Astrocyte of the spinal cord (primary cell): ENCODE data around the gene CREB3.
A peak's percentile ranks its signal among the peaks of the same experiment; 100 is the strongest.

Experiments
- DNase-seq: peaks from one replicate; pipeline ENCODE4 v3.0.0; 2011; ENCODE audit warnings: low read depth, low spot score
- H3K4me3 ChIP-seq: 2 replicates; pipeline ENCODE4 v1.5.1; 2011; ENCODE audit warnings: low read depth, mild to moderate bottlenecking, low read length, moderate library complexity
- in situ Hi-C: cut with HindIII; loops from 2 replicates; pipeline ENCODE4 v1.10.0; 2017; ENCODE audit warnings: low sequenced_read_pairs
- TF ChIP-seq, protein P1 (sequence below): IDR thresholded peaks from 2 replicates; pipeline ENCODE4 v1.5.1; 2012; ENCODE audit warnings: low read depth, mild to moderate bottlenecking, low read length, inconsistent platforms

The CREB3 gene

DNA sequence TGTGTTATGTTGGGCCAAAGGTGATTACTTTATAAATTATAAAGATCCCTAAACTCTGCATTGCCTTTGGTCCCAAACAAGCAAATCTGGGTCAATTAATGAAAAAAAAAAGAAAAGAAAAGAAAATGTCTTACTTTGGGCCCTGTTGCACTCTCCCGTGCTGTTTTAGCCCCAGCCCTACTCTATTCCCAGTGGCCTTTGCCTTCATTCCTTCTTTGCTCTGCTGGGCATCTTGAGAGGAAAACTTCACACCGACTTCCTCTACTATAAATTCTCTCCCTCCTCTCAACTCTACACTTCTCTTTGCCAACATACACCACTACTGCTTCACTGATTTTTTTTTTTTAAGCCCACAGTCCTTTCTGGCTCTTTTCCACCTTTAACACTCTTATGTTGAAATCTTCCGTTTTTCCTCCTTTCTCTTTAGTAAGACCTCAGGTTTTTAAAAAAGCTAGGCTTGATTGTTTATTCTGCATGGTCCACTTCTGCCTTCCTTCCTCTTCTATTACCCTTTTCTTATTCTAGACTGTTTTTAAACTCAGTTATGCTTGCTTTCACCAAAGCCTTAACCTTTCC, 26.1 kb downstream of the CREB3 start:
- in situ Hi-C loops: no loop called here
- TF ChIP-seq, protein P1, sequence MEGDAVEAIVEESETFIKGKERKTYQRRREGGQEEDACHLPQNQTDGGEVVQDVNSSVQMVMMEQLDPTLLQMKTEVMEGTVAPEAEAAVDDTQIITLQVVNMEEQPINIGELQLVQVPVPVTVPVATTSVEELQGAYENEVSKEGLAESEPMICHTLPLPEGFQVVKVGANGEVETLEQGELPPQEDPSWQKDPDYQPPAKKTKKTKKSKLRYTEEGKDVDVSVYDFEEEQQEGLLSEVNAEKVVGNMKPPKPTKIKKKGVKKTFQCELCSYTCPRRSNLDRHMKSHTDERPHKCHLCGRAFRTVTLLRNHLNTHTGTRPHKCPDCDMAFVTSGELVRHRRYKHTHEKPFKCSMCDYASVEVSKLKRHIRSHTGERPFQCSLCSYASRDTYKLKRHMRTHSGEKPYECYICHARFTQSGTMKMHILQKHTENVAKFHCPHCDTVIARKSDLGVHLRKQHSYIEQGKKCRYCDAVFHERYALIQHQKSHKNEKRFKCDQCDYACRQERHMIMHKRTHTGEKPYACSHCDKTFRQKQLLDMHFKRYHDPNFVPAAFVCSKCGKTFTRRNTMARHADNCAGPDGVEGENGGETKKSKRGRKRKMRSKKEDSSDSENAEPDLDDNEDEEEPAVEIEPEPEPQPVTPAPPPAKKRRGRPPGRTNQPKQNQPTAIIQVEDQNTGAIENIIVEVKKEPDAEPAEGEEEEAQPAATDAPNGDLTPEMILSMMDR: no peak
- H3K4me3 ChIP-seq: no peak overlapping the region
- no peak for DNase-seq

DNA sequence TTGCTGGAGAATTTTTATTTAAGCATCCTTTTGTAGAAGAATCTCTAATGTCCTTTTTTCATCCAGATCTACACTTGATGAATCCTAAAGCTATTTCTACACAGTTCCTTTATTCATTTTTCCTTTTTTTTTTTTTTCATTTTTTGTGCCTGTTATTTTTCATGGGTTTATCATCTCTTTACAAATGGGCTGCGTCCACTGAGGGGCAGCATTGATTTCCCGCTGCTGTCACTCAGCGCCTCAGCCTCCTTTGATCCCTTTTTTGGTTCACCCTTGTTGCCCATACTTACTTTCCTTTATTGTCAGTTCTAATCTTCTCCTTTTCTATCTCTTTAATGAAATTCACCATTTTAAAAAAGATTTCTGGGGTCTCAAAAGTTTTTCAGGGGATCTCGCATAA, 27.3 kb downstream of the CREB3 start:
- TF ChIP-seq, protein P1: no peak
- no peak for DNase-seq
- in situ Hi-C loops: no loop called here
- no peak overlapping the region for H3K4me3 ChIP-seq

DNA sequence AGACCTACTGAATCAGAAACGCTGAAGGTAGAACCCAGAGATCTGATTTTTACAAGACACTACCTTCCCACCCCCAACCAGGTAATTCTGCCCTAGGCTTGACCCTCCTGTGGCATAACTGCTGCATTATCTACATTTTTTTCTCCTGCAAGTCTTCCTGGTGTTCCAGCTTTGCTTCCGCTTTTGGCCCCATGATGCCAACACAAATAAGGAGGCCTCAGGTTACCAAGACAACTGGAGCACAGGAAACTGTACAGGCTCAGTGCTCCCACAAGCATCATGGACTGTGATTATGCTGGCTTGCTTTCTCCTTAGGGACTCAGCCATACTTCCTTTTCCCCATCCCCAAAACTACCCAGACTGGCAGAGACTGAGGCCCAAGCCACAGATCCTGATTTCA, 28.2 kb downstream of the CREB3 start:
- H3K4me3 ChIP-seq: no peak overlapping the region
- TF ChIP-seq, protein P1: no peak
- peak; percentile 85 for DNase-seq
- in situ Hi-C loops: no loop called here

DNA sequence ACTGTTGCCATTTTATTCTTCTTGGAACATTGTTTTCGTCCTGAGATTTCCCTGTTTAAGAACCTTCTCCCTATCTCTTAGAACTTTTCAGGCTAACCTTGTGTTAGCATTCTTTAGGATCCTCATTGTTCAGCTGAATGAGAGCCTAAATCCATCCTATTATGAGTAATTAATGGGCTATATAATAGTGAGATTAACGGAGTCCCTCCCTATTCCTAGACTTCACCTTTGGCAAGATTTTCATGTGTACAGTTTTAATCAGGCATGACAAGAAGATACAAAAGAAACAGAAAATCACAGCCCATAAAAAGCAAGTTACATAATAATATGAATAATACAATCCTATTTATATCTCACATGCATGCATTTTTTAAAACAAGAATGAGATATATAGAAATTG, 30.7 kb downstream of the CREB3 start:
- DNase-seq: no peak
- H3K4me3 ChIP-seq: no peak overlapping the region
- in situ Hi-C loops: no loop called here
- TF ChIP-seq, protein P1: no peak

DNA sequence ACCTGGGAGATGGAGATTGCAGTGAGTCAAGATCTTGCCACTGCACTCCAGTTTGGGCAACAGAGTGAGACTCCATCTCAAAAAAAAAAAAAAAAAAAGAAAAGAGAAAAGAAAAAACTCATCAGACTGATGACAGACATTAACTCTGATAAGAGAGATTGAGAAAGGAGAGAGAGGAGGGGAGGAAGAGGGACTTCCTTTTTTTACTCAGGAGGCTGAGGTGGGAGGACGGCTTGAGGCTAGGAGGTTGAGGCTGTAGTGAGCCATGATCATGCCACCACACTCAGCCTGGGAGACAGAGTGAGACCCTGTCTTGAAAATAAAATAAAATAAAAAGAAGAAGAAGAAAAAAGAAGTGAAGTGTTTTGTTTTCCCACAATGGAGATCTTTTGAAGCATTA, 31.3 kb downstream of the CREB3 start:
- in situ Hi-C loops: no loop called here
- DNase-seq: no peak
- H3K4me3 ChIP-seq: no peak overlapping the region
- TF ChIP-seq, protein P1: no peak

DNA sequence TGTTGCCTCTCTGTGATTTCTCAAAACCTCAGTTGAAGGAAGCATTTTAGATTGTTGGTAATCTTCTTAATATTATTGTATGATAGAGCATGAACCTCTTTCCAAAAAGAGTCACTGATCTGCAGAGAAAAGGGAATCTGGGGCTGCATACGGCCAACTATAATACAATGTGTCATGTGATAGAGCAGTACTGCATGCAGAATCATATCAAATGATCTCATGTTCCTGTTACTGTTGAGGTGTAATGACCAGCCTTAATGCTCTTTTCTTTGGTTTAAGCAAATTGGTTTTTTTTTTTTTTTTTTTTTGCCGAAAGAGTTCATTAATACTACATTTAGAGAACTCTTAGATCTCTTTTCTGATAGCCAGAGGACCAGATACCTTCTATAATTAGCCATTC, 34.5 kb downstream of the CREB3 start:
- H3K4me3 ChIP-seq: no peak overlapping the region
- DNase-seq: no peak
- in situ Hi-C loops: no loop called here
- TF ChIP-seq, protein P1: no peak

DNA sequence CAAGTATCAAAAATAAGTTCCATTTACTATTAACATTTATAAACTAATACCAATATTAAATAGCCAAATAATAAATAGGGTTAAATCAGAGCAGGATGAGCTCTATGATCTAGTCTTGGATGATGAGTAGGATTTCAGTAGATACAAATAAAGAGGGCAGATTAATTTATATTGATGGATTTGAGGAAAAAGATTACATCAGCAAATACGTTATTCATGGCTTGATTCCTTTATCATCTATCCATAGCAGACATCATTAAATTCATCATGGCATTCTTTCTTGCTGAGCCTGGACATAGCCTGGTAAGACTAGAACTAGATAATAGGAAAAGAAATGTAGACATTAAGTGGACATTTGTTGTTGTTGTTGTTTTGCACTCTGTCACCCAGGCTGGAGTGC, 35.0 kb downstream of the CREB3 start:
- no peak overlapping the region for H3K4me3 ChIP-seq
- TF ChIP-seq, protein P1: no peak
- in situ Hi-C loops: no loop called here
- no peak for DNase-seq
